ENCODE data around the gene ADARB1.

Gene ADARB1

GRCh38 chr21:45149021-45149420 is 74.6 kb downstream of the ADARB1 start:
- TF ChIP-seq MAX (IDR thresholded peaks at IDR 0.05; ENCODE audit: low read depth, low read length) (no peak), MYC (IDR thresholded peaks at IDR 0.05; ENCODE audit: low read depth, low read length) (no peak), POLR2A (IDR thresholded peaks at IDR 0.05; ENCODE audit: extremely low read depth, insufficient read length) (no peak), CTCF (IDR thresholded peaks at IDR 0.05; ENCODE audit: low read depth, low read length) (no peak)
- no peak for DNase-seq (ENCODE audit: low read depth)
- H3K4me3 ChIP-seq (ENCODE audit: low read depth, low read length): no peak overlapping the region

- TF ChIP-seq CTCF (IDR thresholded peaks at IDR 0.05; ENCODE audit: low read depth, low read length) (no peak), MYC (IDR thresholded peaks at IDR 0.05; ENCODE audit: low read depth, low read length) (no peak), POLR2A (IDR thresholded peaks at IDR 0.05; ENCODE audit: extremely low read depth, insufficient read length) (no peak), MAX (IDR thresholded peaks at IDR 0.05; ENCODE audit: low read depth, low read length) (no peak)
- H3K4me3 ChIP-seq (ENCODE audit: low read depth, low read length): no peak overlapping the region
- no peak for DNase-seq (ENCODE audit: low read depth)
Observed at GRCh38 chr21:45150638-45151131, 76.3 kb downstream of the ADARB1 start.

GRCh38 chr21:45151445-45152160 is 77.2 kb downstream of the ADARB1 start:
- H3K4me3 ChIP-seq (ENCODE audit: low read depth, low read length): no peak overlapping the region
- peak; percentile 22 for DNase-seq (ENCODE audit: low read depth)
- TF ChIP-seq CTCF (IDR thresholded peaks at IDR 0.05; ENCODE audit: low read depth, low read length): no peak
- no peak for TF ChIP-seq MAX (IDR thresholded peaks at IDR 0.05; ENCODE audit: low read depth, low read length)
- TF ChIP-seq POLR2A (IDR thresholded peaks at IDR 0.05; ENCODE audit: extremely low read depth, insufficient read length): no peak
- no peak for TF ChIP-seq MYC (IDR thresholded peaks at IDR 0.05; ENCODE audit: low read depth, low read length)

- peak; percentile 94 for DNase-seq (ENCODE audit: low read depth)
- peak overlapping the region; percentile 35 for H3K4me3 ChIP-seq (ENCODE audit: low read depth, low read length)
- TF ChIP-seq MAX (IDR thresholded peaks at IDR 0.05; ENCODE audit: low read depth, low read length): peak; percentile 93
- TF ChIP-seq CTCF (IDR thresholded peaks at IDR 0.05; ENCODE audit: low read depth, low read length): peak; percentile 67
- TF ChIP-seq MYC (IDR thresholded peaks at IDR 0.05; ENCODE audit: low read depth, low read length): peak; percentile 90
- peak; percentile 31 for TF ChIP-seq POLR2A (IDR thresholded peaks at IDR 0.05; ENCODE audit: extremely low read depth, insufficient read length)
Observed at GRCh38 chr21:45152265-45152746, 77.9 kb downstream of the ADARB1 start.

GRCh38 chr21:45153358-45154318 is 79.3 kb downstream of the ADARB1 start:
- peak; percentile 87 for DNase-seq (ENCODE audit: low read depth)
- 0 out of 2 replicates have a peak, but pooled peaks have one; percentile 13 for TF ChIP-seq MAX (IDR thresholded peaks at IDR 0.05; ENCODE audit: low read depth, low read length)
- no peak; the same call in 1 of the 2 replicates for TF ChIP-seq MYC (IDR thresholded peaks at IDR 0.05; ENCODE audit: low read depth, low read length)
- H3K4me3 ChIP-seq (ENCODE audit: low read depth, low read length): peak overlapping the region; percentile 35

All from NB4 (cell line).